Type B pancreatic cell (in vitro differentiated cells): Measurements from ENCODE around the gene AHCYL1. TPM values are rescaled to one million over a fixed set of nuclear protein-coding genes. Genes with fewer than 3 reads are reported as not detected.
A peak's percentile ranks its signal among the peaks of the same experiment; 100 is the strongest.

Experiments used
- DNase-seq: peaks from one replicate; pipeline ENCODE4 v3.0.0; 2021; ENCODE audit warnings: mixed read lengths; ENCODE audit not compliant: unreplicated experiment; ENCODE audit errors: extremely low spot score
- H3K27ac Mint-ChIP-seq: 2 replicates; pipeline ENCODE4 v1.8.0; 2021; ENCODE audit warnings: mild to moderate bottlenecking, mixed read lengths
- H3K27me3 Mint-ChIP-seq: 2 replicates; pipeline ENCODE4 v1.8.0; 2021; ENCODE audit warnings: mixed read lengths
- H3K36me3 Mint-ChIP-seq: 2 replicates; pipeline ENCODE4 v1.8.0; 2021; ENCODE audit warnings: mixed read lengths
- H3K4me1 Mint-ChIP-seq: one replicate; pipeline ENCODE4 v1.8.0; 2021; ENCODE audit warnings: mixed read lengths; ENCODE audit not compliant: unreplicated experiment
- H3K4me3 Mint-ChIP-seq: 2 replicates; pipeline ENCODE4 v1.8.0; 2021; ENCODE audit warnings: mild to moderate bottlenecking, mixed read lengths
- H3K9me3 Mint-ChIP-seq: 2 replicates; pipeline ENCODE4 v1.8.0; 2021; ENCODE audit warnings: mixed read lengths
- total RNA-seq: library from RNA; stranded (reverse); gene quantifications from 2 replicates; pipeline ENCODE4 v1.2.1, GENCODE V29; 2021; ENCODE audit warnings: low replicate concordance
- TF ChIP-seq, protein P1 (sequence below): fragments of 200-600 bp; sonication (generic); conservative IDR thresholded peaks from 2 replicates; pipeline ENCODE4 v1.5.0; 2021; ENCODE audit warnings: antibody characterized with exemption, mild to moderate bottlenecking

Gene AHCYL1
- total RNA-seq, 1 donor from 2014 or later = 87.1 TPM

DNA sequence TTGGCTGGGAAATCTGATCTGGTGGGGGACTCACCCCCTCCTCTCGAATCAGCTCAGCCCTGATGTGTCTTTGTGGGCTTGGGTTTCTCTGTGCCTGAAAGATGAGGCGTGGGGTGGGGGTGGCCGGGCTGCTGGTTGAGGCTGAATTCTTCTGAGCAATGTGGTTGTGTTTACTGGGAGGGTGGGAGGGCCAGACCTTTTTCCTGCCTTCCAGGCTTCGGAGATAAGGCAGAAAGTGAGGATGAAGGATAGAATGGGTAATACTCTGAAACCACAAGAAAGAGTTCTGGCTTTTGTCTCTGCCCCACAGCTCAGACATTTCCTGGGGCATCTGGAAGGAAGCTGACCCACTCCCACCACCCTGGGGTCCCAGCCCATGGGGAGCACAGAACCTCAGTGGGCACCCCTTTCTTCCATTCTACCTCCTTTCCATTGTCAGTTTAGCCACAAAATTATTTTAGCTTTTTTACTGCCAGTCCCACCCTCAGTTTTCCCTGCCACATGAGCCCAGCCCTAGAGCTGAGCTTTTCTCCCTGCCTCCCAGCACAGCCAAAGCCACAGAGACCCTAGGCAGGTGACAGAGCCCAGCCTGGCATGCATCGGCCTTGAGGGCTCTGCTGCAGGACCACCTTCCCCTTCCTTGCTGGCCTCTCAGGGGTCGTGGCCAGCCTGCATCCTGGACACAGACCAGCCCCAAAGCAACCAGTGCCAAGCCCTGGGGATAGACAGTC lies 74.7 kb downstream of the AHCYL1 start:
- H3K4me1 Mint-ChIP-seq = peaks cover 51% of the 10 kb centered on the region
- H3K36me3 Mint-ChIP-seq = peaks cover 32% of the 10 kb centered on the region
- TF ChIP-seq, protein P1, sequence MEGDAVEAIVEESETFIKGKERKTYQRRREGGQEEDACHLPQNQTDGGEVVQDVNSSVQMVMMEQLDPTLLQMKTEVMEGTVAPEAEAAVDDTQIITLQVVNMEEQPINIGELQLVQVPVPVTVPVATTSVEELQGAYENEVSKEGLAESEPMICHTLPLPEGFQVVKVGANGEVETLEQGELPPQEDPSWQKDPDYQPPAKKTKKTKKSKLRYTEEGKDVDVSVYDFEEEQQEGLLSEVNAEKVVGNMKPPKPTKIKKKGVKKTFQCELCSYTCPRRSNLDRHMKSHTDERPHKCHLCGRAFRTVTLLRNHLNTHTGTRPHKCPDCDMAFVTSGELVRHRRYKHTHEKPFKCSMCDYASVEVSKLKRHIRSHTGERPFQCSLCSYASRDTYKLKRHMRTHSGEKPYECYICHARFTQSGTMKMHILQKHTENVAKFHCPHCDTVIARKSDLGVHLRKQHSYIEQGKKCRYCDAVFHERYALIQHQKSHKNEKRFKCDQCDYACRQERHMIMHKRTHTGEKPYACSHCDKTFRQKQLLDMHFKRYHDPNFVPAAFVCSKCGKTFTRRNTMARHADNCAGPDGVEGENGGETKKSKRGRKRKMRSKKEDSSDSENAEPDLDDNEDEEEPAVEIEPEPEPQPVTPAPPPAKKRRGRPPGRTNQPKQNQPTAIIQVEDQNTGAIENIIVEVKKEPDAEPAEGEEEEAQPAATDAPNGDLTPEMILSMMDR = no peak
- H3K4me3 Mint-ChIP-seq = peak overlapping the region; percentile 52
- no peak for DNase-seq
- H3K27ac Mint-ChIP-seq = peak overlapping the region; percentile 74
- no peaks in the 10 kb centered on the region for H3K9me3 Mint-ChIP-seq
- H3K27me3 Mint-ChIP-seq = peaks cover 3% of the 10 kb centered on the region

DNA sequence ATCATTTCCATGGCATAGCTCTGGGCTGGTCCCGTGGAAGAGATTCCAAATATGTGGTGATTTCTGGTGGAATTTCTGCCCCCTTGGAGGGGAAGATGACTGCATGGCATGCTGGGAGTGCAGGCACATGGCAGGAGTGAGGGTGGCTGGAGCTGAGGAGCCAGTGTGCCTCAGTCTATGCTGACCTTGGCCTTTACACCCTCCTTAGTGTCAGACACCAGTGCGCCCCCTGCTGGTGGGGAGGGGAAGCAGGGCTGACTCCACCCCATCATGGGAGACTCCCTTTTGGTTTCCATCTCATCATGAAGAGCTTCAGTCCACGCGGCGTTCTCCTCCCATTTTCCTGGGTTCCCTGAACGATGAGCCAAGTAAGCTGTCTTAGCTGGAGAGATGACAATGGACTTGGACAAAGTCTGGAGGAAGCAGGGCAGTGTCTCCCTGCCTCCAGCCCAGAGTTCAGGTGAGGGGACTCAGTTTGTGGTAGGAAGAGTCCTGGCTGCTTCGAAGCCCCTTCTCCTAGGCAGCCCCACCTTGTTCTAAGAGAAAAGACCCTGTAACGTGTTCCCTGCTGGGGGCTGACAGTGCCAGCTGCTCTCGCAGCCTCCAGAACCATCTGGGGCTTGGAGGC lies 75.6 kb downstream of the AHCYL1 start:
- Mint-ChIP-seq H3K36me3 (peaks cover 31% of the 10 kb centered on the region), H3K4me3 (no peak overlapping the region), H3K27me3 (peaks cover 11% of the 10 kb centered on the region), H3K27ac (no peak overlapping the region), H3K9me3 (no peaks in the 10 kb centered on the region), H3K4me1 (peaks cover 50% of the 10 kb centered on the region)
- no peak for DNase-seq
- TF ChIP-seq, protein P1 = peak; percentile 82

DNA sequence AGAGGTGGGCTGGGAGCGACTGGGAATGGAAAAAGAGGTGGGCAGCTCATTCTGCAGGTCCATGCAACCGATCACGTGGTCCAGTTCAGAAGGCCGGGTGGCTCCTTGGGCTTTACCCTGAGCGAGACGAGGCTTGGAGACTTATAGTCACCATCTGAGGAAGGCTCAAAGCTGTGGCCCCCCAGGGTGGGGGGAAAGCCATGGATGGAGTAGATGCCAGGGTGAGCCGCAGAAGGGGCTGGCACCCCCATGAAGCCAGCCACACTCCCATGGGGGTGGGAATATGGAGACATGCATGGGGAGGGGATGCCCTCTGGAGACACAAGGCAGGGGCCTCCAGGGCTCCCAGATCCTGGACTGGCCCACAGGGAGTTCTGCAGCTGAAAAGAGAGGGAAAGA lies 76.1 kb downstream of the AHCYL1 start:
- H3K4me3 Mint-ChIP-seq = no peak overlapping the region
- no peak for DNase-seq
- H3K27me3 Mint-ChIP-seq = peaks cover 17% of the 10 kb centered on the region
- TF ChIP-seq, protein P1 = no peak
- H3K27ac Mint-ChIP-seq = no peak overlapping the region
- no peaks in the 10 kb centered on the region for H3K9me3 Mint-ChIP-seq
- peaks cover 47% of the 10 kb centered on the region for H3K4me1 Mint-ChIP-seq
- H3K36me3 Mint-ChIP-seq = peaks cover 26% of the 10 kb centered on the region

DNA sequence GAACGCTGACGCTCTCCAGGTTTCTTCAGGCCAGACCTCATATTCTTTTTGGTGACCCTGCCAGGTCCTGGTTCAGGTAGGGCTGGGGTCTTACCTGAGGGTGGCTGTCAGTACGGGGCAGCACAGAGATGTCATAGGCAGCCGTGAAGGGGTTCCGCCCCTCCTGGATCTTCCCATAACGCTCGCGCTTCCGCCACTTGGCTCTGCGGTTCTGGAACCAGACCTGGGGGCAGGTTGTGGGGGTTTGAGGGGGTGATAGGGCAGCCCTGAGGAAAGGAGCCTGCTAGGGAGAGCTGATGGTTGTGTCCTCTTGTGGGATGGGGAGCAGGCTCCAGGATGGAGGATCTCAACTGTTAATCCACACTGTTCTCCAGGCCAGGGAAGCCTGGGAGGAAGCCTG lies 76.8 kb downstream of the AHCYL1 start:
- no peak for DNase-seq
- peaks cover 23% of the 10 kb centered on the region for H3K27me3 Mint-ChIP-seq
- no peak overlapping the region for H3K4me3 Mint-ChIP-seq
- H3K4me1 Mint-ChIP-seq = peaks cover 45% of the 10 kb centered on the region
- TF ChIP-seq, protein P1 = no peak
- no peak overlapping the region for H3K27ac Mint-ChIP-seq
- peaks cover 22% of the 10 kb centered on the region for H3K36me3 Mint-ChIP-seq
- H3K9me3 Mint-ChIP-seq = no peaks in the 10 kb centered on the region

DNA sequence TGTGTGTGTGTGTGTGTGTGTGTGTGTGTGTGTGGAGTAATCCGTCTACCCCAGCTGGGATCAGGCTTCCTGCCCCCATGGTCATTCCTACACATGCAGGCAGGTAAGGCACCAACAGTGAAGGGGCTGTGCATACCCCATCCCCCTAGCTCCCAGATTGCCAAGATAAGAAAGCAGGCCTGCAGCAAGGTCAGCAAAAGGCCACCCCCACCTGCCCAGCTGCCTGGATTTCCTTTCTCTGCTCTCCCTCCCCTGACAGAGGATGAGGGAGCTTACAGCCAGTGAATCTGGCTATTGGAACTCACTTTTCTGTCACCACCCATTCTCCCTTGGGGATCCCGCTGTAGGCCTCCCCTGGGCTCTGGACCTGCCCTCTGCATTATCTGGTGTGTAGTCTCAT lies 78.0 kb downstream of the AHCYL1 start:
- peaks cover 36% of the 10 kb centered on the region for H3K4me1 Mint-ChIP-seq

More for the DNA sequence above, 78.0 kb downstream of the AHCYL1 start:
- H3K27ac Mint-ChIP-seq = no peak overlapping the region
- no peak overlapping the region for H3K4me3 Mint-ChIP-seq
- TF ChIP-seq, protein P1 = no peak
- H3K27me3 Mint-ChIP-seq = peaks cover 36% of the 10 kb centered on the region
- H3K9me3 Mint-ChIP-seq = no peaks in the 10 kb centered on the region
- peaks cover 16% of the 10 kb centered on the region for H3K36me3 Mint-ChIP-seq
- DNase-seq = no peak
